Loucy (cell line): Measurements from ENCODE around the gene TLK2.
"Not testable (repeated sequence)": the region's sequence is repeated elsewhere in the genome, so short reads cannot be mapped to it uniquely, and the experiment has no call there.

Experiments
- EZH2phosphoT487 ChIP-seq: fragments of 200-600 bp; IDR thresholded peaks from 2 replicates; pipeline ENCODE4 v1.6.1; 2018; ENCODE audit warnings: antibody characterized with exemption, mild to moderate bottlenecking, moderate library complexity, borderline replicate concordance
- TF ChIP-seq, protein P1 (sequence below): fragments of 200-600 bp; sonication (generic); conservative IDR thresholded peaks from 2 replicates; pipeline ENCODE4 v1.5.1; 2014; ENCODE audit warnings: mild to moderate bottlenecking, antibody characterized with exemption, low read length

DNA sequence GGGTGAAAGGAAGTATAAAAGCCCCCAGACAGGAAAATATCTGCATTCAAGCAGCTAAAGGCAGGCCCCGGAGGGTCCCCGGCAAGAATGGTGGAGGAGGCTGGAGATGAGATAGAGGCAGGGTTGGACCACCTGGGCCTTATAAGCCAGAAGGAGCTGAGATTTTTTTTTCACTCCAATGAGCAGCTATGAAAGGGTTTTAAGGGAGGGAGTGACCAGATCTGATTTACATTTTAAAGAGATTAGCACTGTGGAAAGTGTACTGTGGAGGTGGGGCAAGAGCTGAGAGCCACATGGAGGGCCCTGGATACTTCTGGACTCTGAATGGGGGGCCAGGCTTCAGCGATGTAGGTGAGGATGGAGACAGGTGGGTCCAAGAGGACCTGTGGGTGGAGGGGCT is 14.2 kb upstream of the TLK2 start:
- TF ChIP-seq, protein P1, sequence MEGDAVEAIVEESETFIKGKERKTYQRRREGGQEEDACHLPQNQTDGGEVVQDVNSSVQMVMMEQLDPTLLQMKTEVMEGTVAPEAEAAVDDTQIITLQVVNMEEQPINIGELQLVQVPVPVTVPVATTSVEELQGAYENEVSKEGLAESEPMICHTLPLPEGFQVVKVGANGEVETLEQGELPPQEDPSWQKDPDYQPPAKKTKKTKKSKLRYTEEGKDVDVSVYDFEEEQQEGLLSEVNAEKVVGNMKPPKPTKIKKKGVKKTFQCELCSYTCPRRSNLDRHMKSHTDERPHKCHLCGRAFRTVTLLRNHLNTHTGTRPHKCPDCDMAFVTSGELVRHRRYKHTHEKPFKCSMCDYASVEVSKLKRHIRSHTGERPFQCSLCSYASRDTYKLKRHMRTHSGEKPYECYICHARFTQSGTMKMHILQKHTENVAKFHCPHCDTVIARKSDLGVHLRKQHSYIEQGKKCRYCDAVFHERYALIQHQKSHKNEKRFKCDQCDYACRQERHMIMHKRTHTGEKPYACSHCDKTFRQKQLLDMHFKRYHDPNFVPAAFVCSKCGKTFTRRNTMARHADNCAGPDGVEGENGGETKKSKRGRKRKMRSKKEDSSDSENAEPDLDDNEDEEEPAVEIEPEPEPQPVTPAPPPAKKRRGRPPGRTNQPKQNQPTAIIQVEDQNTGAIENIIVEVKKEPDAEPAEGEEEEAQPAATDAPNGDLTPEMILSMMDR = not testable (repeated sequence)
- TF ChIP-seq EZH2phosphoT487 = not testable (repeated sequence)
